Gastrocnemius medialis (tissue), 4 donors: ENCODE measurements around the gene EPS8.

ENCODE experiments used
- POLR2A ChIP-seq, 2 donors: fragments of 450-650 bp; IDR thresholded peaks; one replicate each; pipeline ENCODE4 v1.6.1; 2017; ENCODE audit warnings: antibody characterized with exemption in 2 of 2, mild to moderate bottlenecking in 2 of 2, moderate library complexity in 2 of 2
- TF ChIP-seq, protein P1 (sequence below), 5 experiments: fragments of 450-650 bp in 3 of 5; fragments of 200-600 bp in 2 of 5; sonication (generic) in 2 of 5; IDR thresholded peaks in 4 of 5; conservative IDR thresholded peaks in 1 of 5; 1 replicate in 4 of 5; 2 replicates in 1 of 5; pipeline ENCODE4 v1.5.1; 2016 to 2019; ENCODE audit warnings: antibody characterized with exemption in 5 of 5, mild to moderate bottlenecking in 3 of 5, moderate library complexity in 3 of 5

DNA sequence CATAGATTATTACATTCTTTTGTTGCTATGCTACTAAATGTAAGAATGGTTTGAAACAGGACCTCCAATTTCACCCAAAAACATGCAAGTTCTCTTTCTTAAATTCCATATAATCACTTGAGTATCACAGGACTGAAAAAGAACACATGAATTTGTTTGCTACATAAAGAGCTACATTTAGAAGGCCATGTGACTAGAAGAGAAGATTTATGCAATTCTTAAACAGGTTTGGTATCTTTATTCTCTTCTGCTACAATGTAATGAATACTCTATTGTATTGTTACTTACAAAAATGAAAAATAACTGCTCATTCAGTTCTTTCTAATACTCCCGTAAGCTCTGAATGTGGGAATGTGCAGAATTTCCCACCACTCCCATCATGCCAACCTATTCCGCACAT, 9.3 kb downstream of the EPS8 start:
- TF ChIP-seq, protein P1, sequence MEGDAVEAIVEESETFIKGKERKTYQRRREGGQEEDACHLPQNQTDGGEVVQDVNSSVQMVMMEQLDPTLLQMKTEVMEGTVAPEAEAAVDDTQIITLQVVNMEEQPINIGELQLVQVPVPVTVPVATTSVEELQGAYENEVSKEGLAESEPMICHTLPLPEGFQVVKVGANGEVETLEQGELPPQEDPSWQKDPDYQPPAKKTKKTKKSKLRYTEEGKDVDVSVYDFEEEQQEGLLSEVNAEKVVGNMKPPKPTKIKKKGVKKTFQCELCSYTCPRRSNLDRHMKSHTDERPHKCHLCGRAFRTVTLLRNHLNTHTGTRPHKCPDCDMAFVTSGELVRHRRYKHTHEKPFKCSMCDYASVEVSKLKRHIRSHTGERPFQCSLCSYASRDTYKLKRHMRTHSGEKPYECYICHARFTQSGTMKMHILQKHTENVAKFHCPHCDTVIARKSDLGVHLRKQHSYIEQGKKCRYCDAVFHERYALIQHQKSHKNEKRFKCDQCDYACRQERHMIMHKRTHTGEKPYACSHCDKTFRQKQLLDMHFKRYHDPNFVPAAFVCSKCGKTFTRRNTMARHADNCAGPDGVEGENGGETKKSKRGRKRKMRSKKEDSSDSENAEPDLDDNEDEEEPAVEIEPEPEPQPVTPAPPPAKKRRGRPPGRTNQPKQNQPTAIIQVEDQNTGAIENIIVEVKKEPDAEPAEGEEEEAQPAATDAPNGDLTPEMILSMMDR (IDR thresholded peaks at IDR 0.05 in 4 of 5, conservative IDR thresholded peaks at IDR 0.05 in 1 of 5), result no peak
- TF ChIP-seq POLR2A (IDR thresholded peaks at IDR 0.05), result no peak
